Neural progenitor cell (in vitro differentiated cells): ENCODE measurements around the gene RTN1.

ENCODE experiments used
- CTCF ChIP-seq: fragments of 200-600 bp; sonication (generic); IDR thresholded peaks from 2 replicates; pipeline ENCODE4 v1.5.1; 2017; ENCODE audit warnings: antibody characterized with exemption, mild to moderate bottlenecking
- EZH2 ChIP-seq: fragments of 200-600 bp; sonication (generic); IDR thresholded peaks from 2 replicates; pipeline ENCODE4 v1.6.1; 2017; ENCODE audit warnings: antibody characterized with exemption, mild to moderate bottlenecking, moderate library complexity

DNA sequence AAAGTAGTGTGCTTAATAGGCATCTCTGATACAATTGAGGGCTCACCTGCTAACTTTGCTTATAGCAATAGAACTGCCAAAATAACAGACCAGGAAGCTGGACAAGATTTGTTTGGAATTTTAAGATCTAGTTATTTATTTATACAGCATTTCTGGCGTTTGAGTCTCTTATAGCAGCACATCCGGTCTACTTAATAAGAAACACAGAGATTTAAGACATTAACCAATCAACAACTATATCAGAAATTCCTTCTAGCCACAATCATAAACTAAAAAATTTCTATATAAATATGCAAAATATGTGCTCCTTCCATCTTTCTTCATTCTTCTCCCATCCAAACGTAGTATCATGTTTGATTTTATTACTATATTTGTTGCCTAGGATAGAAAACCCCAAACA lies 2.6 kb downstream of the RTN1 start:
- TF ChIP-seq EZH2 (no peak), CTCF (no peak)
